HG02943 (cell line): ENCODE results near the gene HPCAL1.

Source experiments
- ATAC-seq: cut with Tn5 transposase; IDR thresholded peaks from one replicate; pipeline ENCODE4 v1.9.1; 2021; ENCODE audit warnings: mild to moderate bottlenecking, low read depth, moderate library complexity; ENCODE audit not compliant: unreplicated experiment

HPCAL1 gene

GRCh38 chr2:10346929-10347561 is 44.3 kb downstream of the HPCAL1 start:
- ATAC-seq, result no peak

GRCh38 chr2:10347562-10347948 is 44.9 kb downstream of the HPCAL1 start:
- ATAC-seq, result no peak

- no peak for ATAC-seq
Measured at GRCh38 chr2:10348891-10349290, 46.2 kb downstream of the HPCAL1 start.

- ATAC-seq, result no peak
Measured at GRCh38 chr2:10350761-10351160, 48.1 kb downstream of the HPCAL1 start.

GRCh38 chr2:10352361-10352760 is 49.7 kb downstream of the HPCAL1 start:
- ATAC-seq, result no peak

GRCh38 chr2:10352972-10353371 is 50.3 kb downstream of the HPCAL1 start:
- no peak for ATAC-seq

GRCh38 chr2:10353931-10354330 is 51.2 kb downstream of the HPCAL1 start:
- no peak for ATAC-seq

- no peak for ATAC-seq
Measured at GRCh38 chr2:10354399-10354798, 51.7 kb downstream of the HPCAL1 start.

GRCh38 chr2:10355471-10356438 is 53.1 kb downstream of the HPCAL1 start:
- ATAC-seq, result no peak

- no peak for ATAC-seq
Measured at GRCh38 chr2:10356439-10356811, 53.7 kb downstream of the HPCAL1 start.

- ATAC-seq, result no peak
Measured at GRCh38 chr2:10357193-10358169, 54.8 kb downstream of the HPCAL1 start.

GRCh38 chr2:10359246-10359645 is 56.5 kb downstream of the HPCAL1 start:
- ATAC-seq, result no peak

GRCh38 chr2:10359731-10360329 is 57.1 kb downstream of the HPCAL1 start:
- ATAC-seq, result no peak

GRCh38 chr2:10360460-10360849 is 57.8 kb downstream of the HPCAL1 start:
- ATAC-seq, result no peak

- no peak for ATAC-seq
Measured at GRCh38 chr2:10360850-10361588, 58.3 kb downstream of the HPCAL1 start.

- ATAC-seq, result no peak
Measured at GRCh38 chr2:10362096-10362897, 59.6 kb downstream of the HPCAL1 start.

GRCh38 chr2:10362898-10363454 is 60.3 kb downstream of the HPCAL1 start:
- ATAC-seq, result no peak

GRCh38 chr2:10363861-10364610 is 61.3 kb downstream of the HPCAL1 start:
- no peak for ATAC-seq
